CD4-positive, alpha-beta memory T cell (primary cell): ENCODE measurements around the gene STX10. TPM values are rescaled to one million over a fixed set of nuclear protein-coding genes. Genes with fewer than 3 reads are reported as not detected.

Source experiments
- CTCF ChIA-PET: fragments of 350-600 bp; sonication (Branson Sonifier 250); formaldehyde crosslinking; loops from one replicate; lab custom pipeline; 2021; ENCODE audit warnings: inconsistent platforms; ENCODE audit not compliant: partially characterized antibody; lab: Charles Lee
- POLR2A ChIA-PET: fragments of 350-600 bp; sonication (Branson Sonifier 250); formaldehyde crosslinking; loops from one replicate; lab custom pipeline; 2021; ENCODE audit not compliant: partially characterized antibody; lab: Charles Lee
- DNase-seq, 5 donors: peaks; one replicate each; pipeline versions ENCODE4 v3.0.0 to v3.0.0-alpha.2; 2020 to 2022; ENCODE audit warnings: mixed read lengths in 1 of 5
- H3K27ac ChIP-seq: one replicate; pipeline ENCODE4 v1.7.0; 2013; ENCODE audit warnings: low read depth, low read length
- H3K27me3 ChIP-seq: 2 replicates; pipeline ENCODE4 v1.7.0; 2013; ENCODE audit warnings: mild to moderate bottlenecking, low read length, moderate library complexity; ENCODE audit not compliant: insufficient read depth
- H3K36me3 ChIP-seq: 2 replicates; pipeline ENCODE4 v1.7.0; 2013; ENCODE audit warnings: mild to moderate bottlenecking, low read length, moderate library complexity; ENCODE audit not compliant: insufficient read depth
- H3K4me1 ChIP-seq: 2 replicates; pipeline ENCODE4 v1.7.0; 2013; ENCODE audit warnings: mild to moderate bottlenecking, low read length, moderate library complexity; ENCODE audit not compliant: insufficient read depth
- H3K4me3 ChIP-seq, 2 donors: one replicate each; pipeline ENCODE4 v1.7.0; 2013; ENCODE audit warnings: low read length in 2 of 2, mild to moderate bottlenecking in 1 of 2
- H3K9me3 ChIP-seq, 2 donors: one replicate each; pipeline ENCODE4 v1.7.0; 2013; ENCODE audit warnings: low read length in 2 of 2, control low read depth in 1 of 2; ENCODE audit not compliant: control insufficient read depth in 1 of 2
- H3K27ac Mint-ChIP-seq, 7 donors: one replicate each; pipeline ENCODE4 v1.8.0; 2020 to 2021; ENCODE audit warnings: mixed read lengths in 7 of 7, mild to moderate bottlenecking in 6 of 7, inconsistent platforms in 3 of 7, moderate library complexity in 3 of 7
- H3K27me3 Mint-ChIP-seq, 2 donors: one replicate each; pipeline ENCODE4 v1.8.0; 2020 to 2021; ENCODE audit warnings: mixed read lengths in 2 of 2
- H3K36me3 Mint-ChIP-seq, 2 donors: one replicate each; pipeline ENCODE4 v1.8.0; 2020 to 2021; ENCODE audit warnings: mixed read lengths in 2 of 2, inconsistent platforms in 1 of 2, mild to moderate bottlenecking in 1 of 2
- H3K4me1 Mint-ChIP-seq, 4 donors: one replicate each; pipeline ENCODE4 v1.8.0; 2020 to 2021; ENCODE audit warnings: mixed read lengths in 4 of 4, mild to moderate bottlenecking in 1 of 4
- H3K4me3 Mint-ChIP-seq, 8 donors: one replicate each; pipeline ENCODE4 v1.8.0; 2020 to 2021; ENCODE audit warnings: mixed read lengths in 8 of 8, mild to moderate bottlenecking in 7 of 8, moderate library complexity in 6 of 8, inconsistent platforms in 3 of 8
- H3K9me3 Mint-ChIP-seq, 8 donors: one replicate each; pipeline ENCODE4 v1.8.0; 2020 to 2021; ENCODE audit warnings: mixed read lengths in 8 of 8, mild to moderate bottlenecking in 5 of 8, inconsistent platforms in 3 of 8, moderate library complexity in 1 of 8
- intact Hi-C: fragments of 100-400 bp; cut with micrococcal nuclease; formaldehyde crosslinking; loops from one replicate; pipeline ENCODE4 v1.15.1; 2023
- polyA plus RNA-seq, 2 donors: library from polyadenylated mRNA; unstranded; fragments of 300-500 nt; fragmentation: Illumina TruSeq; gene quantifications; one replicate each; pipeline ENCODE4 v1.2.3, GENCODE V29; 2021
- total RNA-seq, 2 experiments: library from RNA; stranded (reverse); gene quantifications; one replicate each; pipeline ENCODE4 v1.2.3, GENCODE V29; 2021

STX10 gene
- total RNA-seq (10 to 100 TPM; 63.7 to 64.0 TPM), polyA plus RNA-seq (10 to 100 TPM; 57.9 to 64.2 TPM)

GRCh38 chr19:13150187-13150930, at the start of gene STX10, which contains the start of gene IER2:
TSS of gene STX10 (minus strand) at chr19:13150375. CDS start at chr19:13150173, 202 bp downstream.
TSS of gene IER2 (plus strand) at chr19:13150411. CDS start at chr19:13153187, 2,776 bp downstream.
- H3K9me3 ChIP-seq, result no peaks in the 10 kb centered on the region
- H3K4me3 ChIP-seq, result peak within 1 kb of the TSS; percentile 81 to 98
- Mint-ChIP-seq H3K4me1 (peaks cover 10 to 54% (median 22%) of the 10 kb centered on the region in 4 donors), H3K27ac (peak within 1 kb of the TSS; percentile 95 to 99 (median 98)), H3K36me3 (peaks cover 20 to 44% of the 10 kb centered on the region in 2 donors), H3K9me3 (peaks cover 0 to 24% (median 3%) of the 10 kb centered on the region in 8 donors), H3K4me3 (peak within 1 kb of the TSS; percentile 95 to 99 (median 99)), H3K27me3 (peaks cover 0 to 3% of the 10 kb centered on the region in 2 donors)
- ChIA-PET CTCF (interaction anchor here (0.6 to 2.1 kb wide), 13 partner anchors 11 to 173 kb away, joined by 3 to 12 read pairs (median 4); no protein-coding TSS in a partner anchor), POLR2A (interaction anchor here (0.6 to 4.8 kb wide), 17 partner anchors 16 to 260 kb away, joined by 3 to 415 read pairs (median 4); partner anchors contain the start of genes GCDH, NACC1 and TRMT1)
- intact Hi-C loops, result loop anchor here (1.0 to 5.0 kb wide), 8 partner anchors 34 to 932 kb away; partner anchors contain the start of genes JUNB and TRMT1
- peaks cover 5% of the 10 kb centered on the region for H3K36me3 ChIP-seq
- H3K27ac ChIP-seq, result peak within 1 kb of the TSS; percentile 98
- peaks cover 17% of the 10 kb centered on the region for H3K4me1 ChIP-seq
- peak; percentile 90 to 96 (median 91) for DNase-seq
- H3K27me3 ChIP-seq, result no peaks in the 10 kb centered on the region

GRCh38 chr19:13198634-13199033, 48.5 kb upstream of the STX10 start:
- H3K27me3 Mint-ChIP-seq, result no peaks in the 10 kb centered on the region
- Histone ChIP-seq H3K27me3 (no peaks in the 10 kb centered on the region), H3K4me1 (peaks cover 25% of the 10 kb centered on the region), H3K9me3 (no peaks in the 10 kb centered on the region), H3K36me3 (no peaks in the 10 kb centered on the region), H3K4me3 (no peak overlapping the region), H3K27ac (no peak overlapping the region)
- POLR2A ChIA-PET, result interaction anchor here (1.5 kb wide), 1 partner anchor 44 kb away, joined by 5 read pairs; no protein-coding TSS in a partner anchor
- no peak overlapping the region for H3K4me3 Mint-ChIP-seq
- no peaks in the 10 kb centered on the region for H3K9me3 Mint-ChIP-seq
- CTCF ChIA-PET, result interaction anchor here (0.7 kb wide), 1 partner anchor 402 kb away, joined by 3 read pairs; no protein-coding TSS in a partner anchor
- no peak for DNase-seq
- no peak overlapping the region for H3K27ac Mint-ChIP-seq
- no peaks in the 10 kb centered on the region for H3K36me3 Mint-ChIP-seq
- intact Hi-C loops, result no loop called here
- H3K4me1 Mint-ChIP-seq, result peaks cover 10 to 18% (median 15%) of the 10 kb centered on the region in 4 donors

- Histone ChIP-seq H3K9me3 (no peaks in the 10 kb centered on the region), H3K27me3 (no peaks in the 10 kb centered on the region), H3K36me3 (no peaks in the 10 kb centered on the region), H3K4me3 (no peak overlapping the region), H3K27ac (no peak overlapping the region), H3K4me1 (peaks cover 39% of the 10 kb centered on the region)
- H3K4me3 Mint-ChIP-seq, result peak overlapping the region in 6 of 8 donors; percentile 9 to 68 (median 56)
- H3K4me1 Mint-ChIP-seq, result peaks cover 12 to 32% (median 23%) of the 10 kb centered on the region in 4 donors
- ChIA-PET POLR2A (interaction anchor here (0.9 to 5.9 kb wide), 13 partner anchors 13 to 96 kb away, joined by 3 to 69 read pairs (median 10); partner anchors contain the start of genes IER2, NACC1 and STX10), CTCF (interaction anchor here (0.9 to 5.2 kb wide), 30 partner anchors 9 to 394 kb away, joined by 3 to 91 read pairs (median 8); partner anchors contain the start of genes GCDH, IER2 and STX10)
- intact Hi-C loops, result loop anchor here (1.0 to 2.0 kb wide), 3 partner anchors 17 to 45 kb away; partner anchors contain the start of genes IER2 and STX10
- H3K36me3 Mint-ChIP-seq, result no peaks in the 10 kb centered on the region
- peak overlapping the region in 6 of 7 donors; percentile 52 to 91 (median 75) for H3K27ac Mint-ChIP-seq
- peak; percentile 60 to 66 (median 62) for DNase-seq
- no peaks in the 10 kb centered on the region for H3K9me3 Mint-ChIP-seq
- H3K27me3 Mint-ChIP-seq, result no peaks in the 10 kb centered on the region
These were observed 45.5 kb upstream of the STX10 start for GRCh38 chr19:13195678-13196077.

GRCh38 chr19:13190781-13191540, 40.8 kb upstream of the STX10 start:
- Histone ChIP-seq H3K4me3 (no peak overlapping the region), H3K36me3 (no peaks in the 10 kb centered on the region), H3K27ac (no peak overlapping the region), H3K27me3 (no peaks in the 10 kb centered on the region), H3K4me1 (peaks cover 46% of the 10 kb centered on the region), H3K9me3 (no peaks in the 10 kb centered on the region)
- POLR2A ChIA-PET, result interaction anchor here (1.0 to 5.9 kb wide), 4 partner anchors 23 to 35 kb away, joined by 3 to 29 read pairs (median 6); no protein-coding TSS in a partner anchor
- no peak for DNase-seq
- no peaks in the 10 kb centered on the region for H3K27me3 Mint-ChIP-seq
- no peaks in the 10 kb centered on the region for H3K36me3 Mint-ChIP-seq
- H3K4me3 Mint-ChIP-seq, result peak overlapping the region in 1 of 8 donors; percentile 29
- H3K27ac Mint-ChIP-seq, result peak overlapping the region in 1 of 7 donors; percentile 27
- CTCF ChIA-PET, result interaction anchor here (1.4 to 5.2 kb wide), 2 partner anchors 11 to 72 kb away, joined by 3 to 91 read pairs; no protein-coding TSS in a partner anchor
- intact Hi-C loops, result no loop called here
- no peaks in the 10 kb centered on the region for H3K9me3 Mint-ChIP-seq
- peaks cover 18 to 55% (median 37%) of the 10 kb centered on the region in 4 donors for H3K4me1 Mint-ChIP-seq

GRCh38 chr19:13189600-13189999, 39.4 kb upstream of the STX10 start:
- ChIA-PET CTCF (interaction anchor here (0.6 to 1.5 kb wide), 5 partner anchors 19 to 553 kb away, joined by 3 to 5 read pairs (median 4); no protein-coding TSS in a partner anchor), POLR2A (interaction anchor here (1.2 to 1.9 kb wide), 2 partner anchors 22 to 28 kb away, joined by 3 to 9 read pairs; no protein-coding TSS in a partner anchor)
- H3K4me3 ChIP-seq, result no peak overlapping the region
- intact Hi-C loops, result no loop called here
- no peaks in the 10 kb centered on the region for H3K27me3 Mint-ChIP-seq
- peaks cover 12 to 49% (median 31%) of the 10 kb centered on the region in 4 donors for H3K4me1 Mint-ChIP-seq
- peaks cover 32% of the 10 kb centered on the region for H3K4me1 ChIP-seq
- no peak overlapping the region for H3K27ac ChIP-seq
- no peaks in the 10 kb centered on the region for H3K36me3 Mint-ChIP-seq
- H3K36me3 ChIP-seq, result no peaks in the 10 kb centered on the region
- DNase-seq, result no peak
- no peak overlapping the region for H3K4me3 Mint-ChIP-seq
- peak overlapping the region in 2 of 7 donors; percentile 7 to 48 for H3K27ac Mint-ChIP-seq
- no peaks in the 10 kb centered on the region for H3K9me3 Mint-ChIP-seq
- no peaks in the 10 kb centered on the region for H3K27me3 ChIP-seq
- no peaks in the 10 kb centered on the region for H3K9me3 ChIP-seq

- Histone ChIP-seq H3K27me3 (no peaks in the 10 kb centered on the region), H3K4me3 (no peak overlapping the region), H3K9me3 (no peaks in the 10 kb centered on the region), H3K36me3 (no peaks in the 10 kb centered on the region), H3K4me1 (peaks cover 17% of the 10 kb centered on the region), H3K27ac (no peak overlapping the region)
- Mint-ChIP-seq H3K36me3 (no peaks in the 10 kb centered on the region), H3K9me3 (no peaks in the 10 kb centered on the region), H3K27ac (peak overlapping the region in 4 of 7 donors; percentile 35 to 79 (median 54)), H3K27me3 (no peaks in the 10 kb centered on the region), H3K4me3 (peak overlapping the region in 3 of 8 donors; percentile 5 to 69 (median 13)), H3K4me1 (peaks cover 8 to 37% (median 25%) of the 10 kb centered on the region in 4 donors)
- intact Hi-C loops, result no loop called here
- CTCF ChIA-PET, result interaction anchor here (1.1 to 1.6 kb wide), 2 partner anchors 11 to 27 kb away, joined by 3 to 4 read pairs; no protein-coding TSS in a partner anchor
- POLR2A ChIA-PET, result interaction anchor here (1.1 to 2.8 kb wide), 3 partner anchors 17 to 35 kb away, joined by 3 to 14 read pairs (median 4); no protein-coding TSS in a partner anchor
- DNase-seq, result no peak
These were observed 37.2 kb upstream of the STX10 start for GRCh38 chr19:13187419-13187818.
